ENCODE results near the gene KNCN.
A peak's percentile ranks its signal among the peaks of the same experiment; 100 is the strongest.

Gene KNCN

GRCh38 chr1:46526691-46527291 is 24.7 kb downstream of the KNCN start:
- Histone ChIP-seq H4K8ac (ENCODE audit: low read depth, low read length) (no peak overlapping the region), H2BK12ac (ENCODE audit: low read length) (no peak overlapping the region), H3K27ac (replicated peaks; ENCODE audit: low read length) (no peak overlapping the region), H3K4ac (ENCODE audit: low read length) (no peak overlapping the region), H3K23ac (ENCODE audit: low read depth, low read length, poor library complexity) (no peak overlapping the region), H3K9me3 (replicated peaks in 1 of 2; ENCODE audit: control insufficient read depth in 2 of 2, insufficient read depth in 1 of 2, low read depth in 1 of 2, low read length in 2 of 2) (no peaks in the 10 kb centered on the region), H2AK5ac (ENCODE audit: low read depth, low read length) (no peak overlapping the region), H2BK15ac (ENCODE audit: low read length) (no peak overlapping the region), H3K9ac (ENCODE audit: low read depth, low read length, poor library complexity) (no peak overlapping the region), H3K4me2 (ENCODE audit: insufficient read depth, low read length, poor library complexity, severe bottlenecking) (no peak overlapping the region), H2BK5ac (ENCODE audit: low read length) (no peak overlapping the region), H3K27me3 (ENCODE audit: control insufficient read depth in 3 of 3, insufficient read depth in 3 of 3, low read depth in 1 of 3, low read length in 3 of 3) (peaks cover 4 to 100% (median 76%) of the 10 kb centered on the region in 3 experiments), H3K79me1 (ENCODE audit: low read depth, low read length) (no peaks in the 10 kb centered on the region), H3K36me3 (replicated peaks in 1 of 2; ENCODE audit: control insufficient read depth in 2 of 2, insufficient read depth in 2 of 2, low read length in 2 of 2) (no peaks in the 10 kb centered on the region), H2AFZ (ENCODE audit: low read length) (no peak overlapping the region), H4K91ac (ENCODE audit: low read depth, low read length, poor library complexity) (no peak overlapping the region), H2BK120ac (ENCODE audit: low read depth, low read length) (no peak overlapping the region), H3K4me3 (ENCODE audit: low read length in 2 of 2) (no peak overlapping the region), H3K18ac (ENCODE audit: low read length) (peak overlapping the region; percentile 71), H3K4me1 (ENCODE audit: control insufficient read depth in 2 of 2, insufficient read depth in 1 of 2, low read depth in 1 of 2, low read length in 2 of 2) (peaks cover 0 to 31% of the 10 kb centered on the region in 2 donors), H3K14ac (ENCODE audit: low read length) (no peak overlapping the region)
- WGBS, 2 donors (ENCODE audit: extremely low coverage in 2 of 2, insufficient read length in 2 of 2, insufficient replicate concordance in 1 of 2): no CpG with 5 or more reads among the region's 14 CpGs
- no peak for DNase-seq (ENCODE audit: low spot score)

GRCh38 chr1:46526013-46526690 is 25.3 kb downstream of the KNCN start:
- Histone ChIP-seq H3K14ac (ENCODE audit: low read length) (no peak overlapping the region), H3K9me3 (replicated peaks in 1 of 2; ENCODE audit: control insufficient read depth in 2 of 2, insufficient read depth in 1 of 2, low read depth in 1 of 2, low read length in 2 of 2) (no peaks in the 10 kb centered on the region), H2BK5ac (ENCODE audit: low read length) (no peak overlapping the region), H3K27me3 (ENCODE audit: control insufficient read depth in 3 of 3, insufficient read depth in 3 of 3, low read depth in 1 of 3, low read length in 3 of 3) (peaks cover 4 to 99% (median 70%) of the 10 kb centered on the region in 3 experiments), H2BK12ac (ENCODE audit: low read length) (no peak overlapping the region), H2AFZ (ENCODE audit: low read length) (no peak overlapping the region), H3K4me3 (ENCODE audit: low read length in 2 of 2) (no peak overlapping the region), H3K4ac (ENCODE audit: low read length) (no peak overlapping the region), H3K4me2 (ENCODE audit: insufficient read depth, low read length, poor library complexity, severe bottlenecking) (no peak overlapping the region), H3K18ac (ENCODE audit: low read length) (peak overlapping the region; percentile 73), H2BK120ac (ENCODE audit: low read depth, low read length) (no peak overlapping the region), H3K36me3 (replicated peaks in 1 of 2; ENCODE audit: control insufficient read depth in 2 of 2, insufficient read depth in 2 of 2, low read length in 2 of 2) (no peaks in the 10 kb centered on the region), H3K23ac (ENCODE audit: low read depth, low read length, poor library complexity) (no peak overlapping the region), H3K79me1 (ENCODE audit: low read depth, low read length) (no peaks in the 10 kb centered on the region), H4K8ac (ENCODE audit: low read depth, low read length) (no peak overlapping the region), H2BK15ac (ENCODE audit: low read length) (peak overlapping the region; percentile 20), H2AK5ac (ENCODE audit: low read depth, low read length) (peak overlapping the region; percentile 53), H4K91ac (ENCODE audit: low read depth, low read length, poor library complexity) (no peak overlapping the region), H3K9ac (ENCODE audit: low read depth, low read length, poor library complexity) (no peak overlapping the region), H3K27ac (replicated peaks; ENCODE audit: low read length) (no peak overlapping the region), H3K4me1 (ENCODE audit: control insufficient read depth in 2 of 2, insufficient read depth in 1 of 2, low read depth in 1 of 2, low read length in 2 of 2) (peaks cover 0 to 31% of the 10 kb centered on the region in 2 donors)
- WGBS, 2 donors (ENCODE audit: extremely low coverage in 2 of 2, insufficient read length in 2 of 2, insufficient replicate concordance in 1 of 2): no CpG with 5 or more reads among the region's 17 CpGs
- no peak for DNase-seq (ENCODE audit: low spot score)

GRCh38 chr1:46525253-46525983 is 26.0 kb downstream of the KNCN start:
- Histone ChIP-seq H3K36me3 (replicated peaks in 1 of 2; ENCODE audit: control insufficient read depth in 2 of 2, insufficient read depth in 2 of 2, low read length in 2 of 2) (no peaks in the 10 kb centered on the region), H2BK12ac (ENCODE audit: low read length) (no peak overlapping the region), H3K9me3 (replicated peaks in 1 of 2; ENCODE audit: control insufficient read depth in 2 of 2, insufficient read depth in 1 of 2, low read depth in 1 of 2, low read length in 2 of 2) (no peaks in the 10 kb centered on the region), H3K18ac (ENCODE audit: low read length) (peak overlapping the region; percentile 71), H3K4ac (ENCODE audit: low read length) (no peak overlapping the region), H3K27ac (replicated peaks; ENCODE audit: low read length) (no peak overlapping the region), H2AFZ (ENCODE audit: low read length) (no peak overlapping the region), H3K9ac (ENCODE audit: low read depth, low read length, poor library complexity) (no peak overlapping the region), H4K8ac (ENCODE audit: low read depth, low read length) (no peak overlapping the region), H3K4me2 (ENCODE audit: insufficient read depth, low read length, poor library complexity, severe bottlenecking) (no peak overlapping the region), H2BK15ac (ENCODE audit: low read length) (peak overlapping the region; percentile 20), H2BK5ac (ENCODE audit: low read length) (no peak overlapping the region), H2AK5ac (ENCODE audit: low read depth, low read length) (peak overlapping the region; percentile 53), H3K14ac (ENCODE audit: low read length) (peak overlapping the region; percentile 33), H4K91ac (ENCODE audit: low read depth, low read length, poor library complexity) (no peak overlapping the region), H3K4me1 (ENCODE audit: control insufficient read depth in 2 of 2, insufficient read depth in 1 of 2, low read depth in 1 of 2, low read length in 2 of 2) (peaks cover 2 to 36% of the 10 kb centered on the region in 2 donors), H3K27me3 (ENCODE audit: control insufficient read depth in 3 of 3, insufficient read depth in 3 of 3, low read depth in 1 of 3, low read length in 3 of 3) (peaks cover 4 to 96% (median 64%) of the 10 kb centered on the region in 3 experiments), H3K4me3 (ENCODE audit: low read length in 2 of 2) (no peak overlapping the region), H2BK120ac (ENCODE audit: low read depth, low read length) (no peak overlapping the region), H3K23ac (ENCODE audit: low read depth, low read length, poor library complexity) (no peak overlapping the region), H3K79me1 (ENCODE audit: low read depth, low read length) (no peaks in the 10 kb centered on the region)
- no peak for DNase-seq (ENCODE audit: low spot score)
- no CpG with 5 or more reads among the region's 13 CpGs for WGBS, 2 donors (ENCODE audit: extremely low coverage in 2 of 2, insufficient read length in 2 of 2, insufficient replicate concordance in 1 of 2)

DNA sequence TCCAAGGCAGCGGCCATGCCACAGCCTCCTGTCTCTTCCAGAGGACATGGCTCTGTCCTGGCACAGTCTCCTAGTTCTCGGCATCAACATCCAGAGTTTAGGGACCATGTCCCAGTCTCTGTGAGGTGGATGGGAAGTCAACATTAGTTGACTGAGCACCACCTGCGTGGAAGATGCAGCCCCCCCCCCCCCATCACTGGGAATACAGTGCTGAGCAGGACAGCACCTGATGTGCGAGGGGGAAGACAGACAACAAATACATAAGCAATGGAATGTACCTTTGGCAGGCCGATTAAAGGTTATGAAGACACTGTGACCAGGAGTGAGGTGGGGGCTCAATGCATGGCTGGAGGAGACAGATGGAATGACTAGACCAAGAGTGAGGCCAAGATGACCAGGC is 26.6 kb downstream of the KNCN start:
- Histone ChIP-seq H3K9me3 (replicated peaks in 1 of 2; ENCODE audit: control insufficient read depth in 2 of 2, insufficient read depth in 1 of 2, low read depth in 1 of 2, low read length in 2 of 2) (no peaks in the 10 kb centered on the region), H3K4me3 (ENCODE audit: low read length in 2 of 2) (no peak overlapping the region), H3K4me1 (ENCODE audit: control insufficient read depth in 2 of 2, insufficient read depth in 1 of 2, low read depth in 1 of 2, low read length in 2 of 2) (peaks cover 7 to 39% of the 10 kb centered on the region in 2 donors), H3K4me2 (ENCODE audit: insufficient read depth, low read length, poor library complexity, severe bottlenecking) (no peak overlapping the region), H4K91ac (ENCODE audit: low read depth, low read length, poor library complexity) (no peak overlapping the region), H2BK120ac (ENCODE audit: low read depth, low read length) (no peak overlapping the region), H2AFZ (ENCODE audit: low read length) (no peak overlapping the region), H3K14ac (ENCODE audit: low read length) (no peak overlapping the region), H2AK5ac (ENCODE audit: low read depth, low read length) (peak overlapping the region; percentile 53), H2BK15ac (ENCODE audit: low read length) (peak overlapping the region; percentile 19), H4K8ac (ENCODE audit: low read depth, low read length) (no peak overlapping the region), H3K18ac (ENCODE audit: low read length) (no peak overlapping the region), H2BK12ac (ENCODE audit: low read length) (no peak overlapping the region), H3K27ac (replicated peaks; ENCODE audit: low read length) (no peak overlapping the region), H3K36me3 (replicated peaks in 1 of 2; ENCODE audit: control insufficient read depth in 2 of 2, insufficient read depth in 2 of 2, low read length in 2 of 2) (no peaks in the 10 kb centered on the region), H3K9ac (ENCODE audit: low read depth, low read length, poor library complexity) (no peak overlapping the region), H3K4ac (ENCODE audit: low read length) (no peak overlapping the region), H3K79me1 (ENCODE audit: low read depth, low read length) (no peaks in the 10 kb centered on the region), H3K27me3 (ENCODE audit: control insufficient read depth in 3 of 3, insufficient read depth in 3 of 3, low read depth in 1 of 3, low read length in 3 of 3) (peaks cover 4 to 96% (median 62%) of the 10 kb centered on the region in 3 experiments), H3K23ac (ENCODE audit: low read depth, low read length, poor library complexity) (no peak overlapping the region), H2BK5ac (ENCODE audit: low read length) (no peak overlapping the region)
- no CpG with 5 or more reads among the region's 5 CpGs for WGBS, 2 donors (ENCODE audit: extremely low coverage in 2 of 2, insufficient read length in 2 of 2, insufficient replicate concordance in 1 of 2)
- DNase-seq (ENCODE audit: low spot score): no peak
